ENCODE measurements around the gene GABRQ. TPM values are rescaled to one million over a fixed set of nuclear protein-coding genes. Genes with fewer than 3 reads are reported as not detected.
A peak's percentile ranks its signal among the peaks of the same experiment; 100 is the strongest.

Gene GABRQ
- total RNA-seq, 1 experiment from 2014 or later, result not detected

DNA sequence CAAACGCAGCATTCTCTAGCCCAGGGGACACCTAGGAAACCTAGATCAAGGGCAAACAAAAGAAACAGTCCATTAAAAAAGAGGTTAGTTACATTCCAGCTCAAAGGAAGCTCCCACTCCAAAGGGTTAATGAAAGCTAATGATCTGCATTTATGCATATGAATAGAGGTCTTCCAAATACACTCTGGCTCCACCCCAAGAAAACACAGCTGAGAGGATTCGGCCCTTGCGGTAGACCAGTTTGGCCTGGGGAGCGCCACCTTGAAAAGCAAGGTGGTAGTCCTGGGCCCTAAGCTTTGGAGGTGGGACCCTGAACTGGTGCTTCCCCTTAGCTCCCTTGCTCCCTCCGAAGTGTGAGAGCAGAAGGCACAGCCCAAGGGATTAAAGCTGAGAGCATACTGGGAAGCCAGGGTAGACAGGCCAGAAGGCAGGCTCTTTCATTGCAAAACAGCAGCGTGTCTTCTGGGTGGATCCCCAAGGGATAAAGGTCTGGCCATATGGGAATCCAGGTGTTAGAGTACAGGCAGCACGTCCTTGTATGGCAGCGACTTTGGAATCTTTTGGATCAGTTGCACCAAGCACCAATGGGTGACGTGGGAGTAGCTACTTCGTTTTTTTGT is 3.7 kb downstream of the GABRQ start:
- ChIA-PET CTCF (interaction anchor here (0.5 to 3.4 kb wide), 13 partner anchors 9 to 1137 kb away, joined by 3 to 24 read pairs (median 4); no protein-coding TSS in a partner anchor), POLR2A (no interaction called here)
- Mint-ChIP-seq H3K4me3 (ENCODE audit: unreplicated experiment) (no peak overlapping the region), H3K4me1 (ENCODE audit: insufficient read depth, unreplicated experiment) (no peaks in the 10 kb centered on the region), H3K9me3 (ENCODE audit: unreplicated experiment) (no peaks in the 10 kb centered on the region), H3K27me3 (ENCODE audit: insufficient read depth, unreplicated experiment) (no peaks in the 10 kb centered on the region), H3K27ac (ENCODE audit: low read depth, unreplicated experiment) (no peak overlapping the region), H3K36me3 (ENCODE audit: insufficient read depth, unreplicated experiment) (no peaks in the 10 kb centered on the region)
- TF ChIP-seq CTCF (IDR thresholded peaks at IDR 0.05; ENCODE audit: unreplicated experiment), result no peak
- intact Hi-C loops (cut with micrococcal nuclease), result no loop called here
- no TSS peak for BruUV-seq (replicated peaks)
- no peak for DNase-seq (ENCODE audit: unreplicated experiment)

DNA sequence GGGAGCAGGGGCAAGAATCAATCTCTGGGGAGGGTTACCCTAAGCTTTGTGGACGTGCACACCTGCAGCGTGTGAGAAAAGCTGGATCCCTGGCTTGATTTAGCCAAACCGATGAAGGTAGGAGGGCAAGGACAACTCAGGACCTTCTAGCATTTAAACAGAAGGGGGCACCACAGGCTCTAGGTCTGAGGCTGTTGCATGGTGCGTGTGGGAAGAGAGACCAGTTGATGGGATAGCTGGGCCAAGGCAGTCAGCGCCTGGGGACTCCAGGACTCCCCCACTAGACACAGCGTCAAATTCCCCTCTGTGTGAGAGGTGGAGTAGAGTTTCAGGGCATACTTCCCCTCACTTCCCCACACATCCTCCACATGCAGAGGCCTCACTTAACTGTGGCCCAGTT is 4.3 kb downstream of the GABRQ start:
- no peak for TF ChIP-seq CTCF (IDR thresholded peaks at IDR 0.05; ENCODE audit: unreplicated experiment)

GRCh38 chrX:152642931-152643564 is 5.4 kb downstream of the GABRQ start:
- intact Hi-C loops (cut with micrococcal nuclease), result no loop called here
- ChIA-PET POLR2A (no interaction called here), CTCF (interaction anchor here (0.6 to 3.4 kb wide), 7 partner anchors 10 to 956 kb away, joined by 3 to 24 read pairs (median 4); no protein-coding TSS in a partner anchor)
- H3K4me3 Mint-ChIP-seq (ENCODE audit: unreplicated experiment), result no peak overlapping the region
- no peaks in the 10 kb centered on the region for H3K4me1 Mint-ChIP-seq (ENCODE audit: insufficient read depth, unreplicated experiment)
- no peaks in the 10 kb centered on the region for H3K27me3 Mint-ChIP-seq (ENCODE audit: insufficient read depth, unreplicated experiment)
- no peak for DNase-seq (ENCODE audit: unreplicated experiment)
- BruUV-seq (replicated peaks), result no TSS peak
- TF ChIP-seq CTCF (IDR thresholded peaks at IDR 0.05; ENCODE audit: unreplicated experiment), result no peak
- no peak overlapping the region for H3K27ac Mint-ChIP-seq (ENCODE audit: low read depth, unreplicated experiment)
- no peaks in the 10 kb centered on the region for H3K36me3 Mint-ChIP-seq (ENCODE audit: insufficient read depth, unreplicated experiment)
- H3K9me3 Mint-ChIP-seq (ENCODE audit: unreplicated experiment), result no peaks in the 10 kb centered on the region

More for the DNA sequence above, 4.3 kb downstream of the GABRQ start:
- Mint-ChIP-seq H3K4me3 (ENCODE audit: unreplicated experiment) (no peak overlapping the region), H3K27ac (ENCODE audit: low read depth, unreplicated experiment) (no peak overlapping the region), H3K4me1 (ENCODE audit: insufficient read depth, unreplicated experiment) (no peaks in the 10 kb centered on the region), H3K27me3 (ENCODE audit: insufficient read depth, unreplicated experiment) (no peaks in the 10 kb centered on the region), H3K9me3 (ENCODE audit: unreplicated experiment) (no peaks in the 10 kb centered on the region), H3K36me3 (ENCODE audit: insufficient read depth, unreplicated experiment) (no peaks in the 10 kb centered on the region)
- no TSS peak for BruUV-seq (replicated peaks)
- intact Hi-C loops (cut with micrococcal nuclease), result no loop called here
- ChIA-PET CTCF (interaction anchor here (0.5 to 3.4 kb wide), 10 partner anchors 9 to 1141 kb away, joined by 3 to 24 read pairs (median 4); no protein-coding TSS in a partner anchor), POLR2A (no interaction called here)
- DNase-seq (ENCODE audit: unreplicated experiment), result peak; percentile 26

DNA sequence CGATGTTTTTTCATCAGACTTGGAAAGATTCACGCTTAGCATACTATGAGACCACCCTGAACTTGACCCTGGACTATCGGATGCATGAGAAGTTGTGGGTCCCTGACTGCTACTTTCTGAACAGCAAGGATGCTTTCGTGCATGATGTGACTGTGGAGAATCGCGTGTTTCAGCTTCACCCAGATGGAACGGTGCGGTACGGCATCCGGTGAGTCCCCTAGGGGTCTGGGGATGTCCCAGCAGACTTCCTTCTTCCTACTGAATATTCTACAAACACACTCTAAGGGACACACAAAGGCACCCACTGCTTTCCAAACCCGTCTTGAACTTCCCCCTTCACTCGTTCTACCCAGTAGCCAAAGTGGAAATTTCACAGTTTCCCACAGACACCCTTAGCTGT is 9.3 kb downstream of the GABRQ start:
- no peaks in the 10 kb centered on the region for H3K27me3 Mint-ChIP-seq (ENCODE audit: insufficient read depth, unreplicated experiment)
- no TSS peak for BruUV-seq (replicated peaks)
- intact Hi-C loops (cut with micrococcal nuclease), result no loop called here
- H3K4me3 Mint-ChIP-seq (ENCODE audit: unreplicated experiment), result no peak overlapping the region
- H3K9me3 Mint-ChIP-seq (ENCODE audit: unreplicated experiment), result peaks cover 9% of the 10 kb centered on the region
- DNase-seq (ENCODE audit: unreplicated experiment), result no peak
- H3K4me1 Mint-ChIP-seq (ENCODE audit: insufficient read depth, unreplicated experiment), result no peaks in the 10 kb centered on the region
- TF ChIP-seq CTCF (IDR thresholded peaks at IDR 0.05; ENCODE audit: unreplicated experiment), result no peak
- H3K27ac Mint-ChIP-seq (ENCODE audit: low read depth, unreplicated experiment), result no peak overlapping the region
- CTCF ChIA-PET, result interaction anchor here (1.6 kb wide), 1 partner anchor 14 kb away, joined by 5 read pairs; no protein-coding TSS in a partner anchor
- POLR2A ChIA-PET, result no interaction called here
- no peaks in the 10 kb centered on the region for H3K36me3 Mint-ChIP-seq (ENCODE audit: insufficient read depth, unreplicated experiment)

Data from MCF 10A (cell line).